Transverse colon (tissue), 4 donors: ENCODE results near the gene PRR20B. TPM values are rescaled to one million over a fixed set of nuclear protein-coding genes. Genes with fewer than 3 reads are reported as not detected.
"Not testable (repeated sequence)": the region's sequence is repeated elsewhere in the genome, so short reads cannot be mapped to it uniquely, and the experiment has no call there.

Source experiments
- DNase-seq: peaks from one replicate; pipeline ENCODE4 v3.0.0-alpha.2; 2019
- H3K27ac ChIP-seq, 4 donors: fragments of 200-600 bp; sonication (generic); 2 replicates each; pipeline ENCODE4 v1.5.1; 2016 to 2018; ENCODE audit warnings: inconsistent platforms in 4 of 4
- H3K27me3 ChIP-seq: fragments of 200-600 bp; sonication (generic); 2 replicates; pipeline ENCODE4 v1.5.1; 2017; ENCODE audit warnings: inconsistent platforms
- H3K36me3 ChIP-seq, 4 donors: fragments of 200-600 bp; sonication (generic); 2 replicates each; pipeline ENCODE4 v1.5.1; 2017 to 2019; ENCODE audit warnings: inconsistent platforms in 4 of 4
- H3K4me1 ChIP-seq, 4 donors: fragments of 200-600 bp; sonication (generic); 2 replicates each; pipeline ENCODE4 v1.5.1; 2017 to 2020; ENCODE audit warnings: inconsistent platforms in 4 of 4
- H3K4me3 ChIP-seq, 4 donors: fragments of 200-600 bp; sonication (generic); 1 replicate in 1 of 4; 2 replicates in 3 of 4; pipeline versions ENCODE4 v1.5.1 to v1.6.1; 2017 to 2019; ENCODE audit warnings: inconsistent platforms in 4 of 4
- H3K9me3 ChIP-seq, 2 donors: fragments of 200-600 bp; sonication (generic); 2 replicates each; pipeline ENCODE4 v1.5.1; 2017 to 2019; ENCODE audit warnings: inconsistent platforms in 2 of 2
- CTCF ChIP-seq, 5 experiments: fragments of 200-600 bp in 3 of 5; fragments of 450-650 bp in 2 of 5; sonication (generic) in 3 of 5; IDR thresholded peaks; 1 replicate in 2 of 5; 2 replicates in 3 of 5; pipeline ENCODE4 v1.5.1; 2016 to 2017; ENCODE audit warnings: antibody characterized with exemption in 5 of 5, inconsistent platforms in 3 of 5, mild to moderate bottlenecking in 2 of 5, moderate library complexity in 1 of 5
- EP300 ChIP-seq: sonication (generic); formaldehyde crosslinking; IDR thresholded peaks from one replicate; pipeline ENCODE4 v1.6.1; 2017; ENCODE audit warnings: antibody characterized with exemption, low read depth
- POLR2A ChIP-seq: fragments of 450-650 bp; IDR thresholded peaks from one replicate; pipeline ENCODE4 v1.6.1; 2016; ENCODE audit warnings: antibody characterized with exemption, mild to moderate bottlenecking, moderate library complexity
- POLR2AphosphoS5 ChIP-seq, 3 donors: sonication (generic); formaldehyde crosslinking; IDR thresholded peaks; one replicate each; pipeline ENCODE4 v1.6.1; 2016; ENCODE audit warnings: antibody characterized with exemption in 3 of 3
- WGBS, 2 donors: methylation state at CpG; one replicate each; pipeline ENCODE4 v1.1.5; 2018; ENCODE audit warnings: low coverage in 1 of 2; 5-methylcytosine and 5-hydroxymethylcytosine counted together
- in situ Hi-C, 4 donors: fragments of 200-750 bp; cut with MboI; loops; one replicate each; pipeline versions ENCODE4 v1.15.0 to v1.15.1; 2017; ENCODE audit warnings: low sequenced_read_pairs in 3 of 4, low pct_ligation_motif_present in 1 of 4, low pct_unique_long_range_greater_than_20kb in 1 of 4
- intact Hi-C: fragments of 100-400 bp; cut with DNase I; formaldehyde crosslinking; loops from one replicate; pipeline ENCODE4 v1.15.1; 2023; ENCODE audit warnings: low total_unique reads
- total RNA-seq, 4 donors: library from RNA; depleted of rRNA; stranded (reverse); fragments of >200 nt; gene quantifications; one replicate each; pipeline ENCODE4 v1.1.0, GENCODE V29; 2016

The PRR20B gene
- total RNA-seq, 4 donors from 2014 or later: not detected

- Histone ChIP-seq H3K27me3 (no peaks in the 10 kb centered on the region), H3K4me1 (peaks cover 0 to 3% (median 0%) of the 10 kb centered on the region in 4 donors), H3K4me3 (peak overlapping the region in 1 of 4 donors; percentile 2), H3K9me3 (no peaks in the 10 kb centered on the region), H3K36me3 (no peaks in the 10 kb centered on the region), H3K27ac (no peak overlapping the region)
- 54 to 56% methylated on average over 4 of the region's 4 CpGs for WGBS, 2 donors
- in situ Hi-C loops: no loop called here
- no peak for DNase-seq
- intact Hi-C loops: no loop called here
- TF ChIP-seq POLR2A (no peak), POLR2AphosphoS5 (IDR thresholded peaks at IDR 0.05) (no peak), CTCF (IDR thresholded peaks at IDR 0.05) (no peak), EP300 (no peak)
Observed at GRCh38 chr13:57137585-57137984, 9.7 kb upstream of the PRR20B start.

GRCh38 chr13:57138988-57139387 lies 8.3 kb upstream of the PRR20B start:
- H3K4me1 ChIP-seq: peaks cover 0 to 3% (median 0%) of the 10 kb centered on the region in 4 donors
- H3K4me3 ChIP-seq: no peak overlapping the region
- TF ChIP-seq POLR2AphosphoS5 (IDR thresholded peaks at IDR 0.05): no peak
- TF ChIP-seq POLR2A: no peak
- no peak for TF ChIP-seq CTCF (IDR thresholded peaks at IDR 0.05)
- TF ChIP-seq EP300: no peak
- 95 to 97% methylated on average over 4 to 5 of the region's 5 CpGs for WGBS, 2 donors
- in situ Hi-C loops (no loop called here), intact Hi-C loops (no loop called here)
- H3K36me3 ChIP-seq: no peaks in the 10 kb centered on the region
- H3K27me3 ChIP-seq: no peaks in the 10 kb centered on the region
- no peak overlapping the region for H3K27ac ChIP-seq
- DNase-seq: no peak
- H3K9me3 ChIP-seq: no peaks in the 10 kb centered on the region

GRCh38 chr13:57139781-57140180 lies 7.5 kb upstream of the PRR20B start:
- H3K36me3 ChIP-seq, H3K27me3 ChIP-seq, DNase-seq, intact Hi-C loops, H3K9me3 ChIP-seq, in situ Hi-C loops, H3K4me1 ChIP-seq, H3K4me3 ChIP-seq, H3K27ac ChIP-seq: not testable (repeated sequence)
- 100% methylated on average over 1 of the region's 18 CpGs; no CpG with 5 or more reads in 1 of the 2 donors for WGBS, 2 donors

- intact Hi-C loops: not testable (repeated sequence)
- whole genome bisulfite sequencing, 2 donors: 96% methylated on average over 10 of the region's 34 CpGs; no CpG with 5 or more reads in 1 of the 2 donors
Observed at GRCh38 chr13:57140235-57140968, 6.9 kb upstream of the PRR20B start, which contains the start of gene PRR20A. PRR20A (plus strand) TSS chr13:57140918; CDS start chr13:57141305, 387 bp downstream.

GRCh38 chr13:57148106-57148505 lies 818 bp downstream of the PRR20B start:
- H3K27me3 ChIP-seq, DNase-seq, intact Hi-C loops, H3K9me3 ChIP-seq, H3K4me3 ChIP-seq, H3K36me3 ChIP-seq, H3K27ac ChIP-seq, in situ Hi-C loops, H3K4me1 ChIP-seq: not testable (repeated sequence)
- 93 to 96% methylated on average over 9 of the region's 14 CpGs for WGBS, 2 donors

More at GRCh38 chr13:57140235-57140968, 6.9 kb upstream of the PRR20B start, which contains the start of gene PRR20A:
- H3K27ac ChIP-seq, H3K9me3 ChIP-seq, H3K27me3 ChIP-seq, H3K4me1 ChIP-seq, H3K36me3 ChIP-seq, DNase-seq, in situ Hi-C loops, H3K4me3 ChIP-seq: not testable (repeated sequence)

- H3K4me3 ChIP-seq, H3K9me3 ChIP-seq, intact Hi-C loops, in situ Hi-C loops, H3K4me1 ChIP-seq, H3K27me3 ChIP-seq, DNase-seq, H3K36me3 ChIP-seq, H3K27ac ChIP-seq: not testable (repeated sequence)
- no CpG with 5 or more reads among the region's 22 CpGs for WGBS, 2 donors
Observed at GRCh38 chr13:57153761-57154160, 6.5 kb downstream of the PRR20B start, which contains the start of gene PRR20C. PRR20C (plus strand) TSS chr13:57154061; CDS start chr13:57154448, 387 bp downstream.

- DNase-seq, H3K36me3 ChIP-seq, H3K4me3 ChIP-seq, intact Hi-C loops, in situ Hi-C loops, H3K9me3 ChIP-seq, H3K27me3 ChIP-seq, H3K27ac ChIP-seq, H3K4me1 ChIP-seq: not testable (repeated sequence)
- WGBS, 2 donors: no CpG with 5 or more reads among the region's 22 CpGs
Observed at GRCh38 chr13:57160332-57160731, 13.0 kb downstream of the PRR20B start, which contains the start of gene PRR20D. PRR20D (plus strand) TSS chr13:57160632; CDS start chr13:57161019, 387 bp downstream.

GRCh38 chr13:57166897-57167296 lies 19.6 kb downstream of the PRR20B start, which contains the start of gene PRR20E:
PRR20E (plus strand) TSS chr13:57167197; CDS start chr13:57167584, 387 bp downstream.
- H3K36me3 ChIP-seq, intact Hi-C loops, H3K4me1 ChIP-seq, H3K27me3 ChIP-seq, H3K4me3 ChIP-seq, H3K9me3 ChIP-seq, DNase-seq, in situ Hi-C loops, H3K27ac ChIP-seq: not testable (repeated sequence)
- no CpG with 5 or more reads among the region's 22 CpGs for WGBS, 2 donors
